Measurements from ENCODE around the gene TMEM79. TPM values are rescaled to one million over a fixed set of nuclear protein-coding genes. Genes with fewer than 3 reads are reported as not detected.

Gene TMEM79, protein sequence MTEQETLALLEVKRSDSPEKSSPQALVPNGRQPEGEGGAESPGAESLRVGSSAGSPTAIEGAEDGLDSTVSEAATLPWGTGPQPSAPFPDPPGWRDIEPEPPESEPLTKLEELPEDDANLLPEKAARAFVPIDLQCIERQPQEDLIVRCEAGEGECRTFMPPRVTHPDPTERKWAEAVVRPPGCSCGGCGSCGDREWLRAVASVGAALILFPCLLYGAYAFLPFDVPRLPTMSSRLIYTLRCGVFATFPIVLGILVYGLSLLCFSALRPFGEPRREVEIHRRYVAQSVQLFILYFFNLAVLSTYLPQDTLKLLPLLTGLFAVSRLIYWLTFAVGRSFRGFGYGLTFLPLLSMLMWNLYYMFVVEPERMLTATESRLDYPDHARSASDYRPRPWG
- 1 to 10 TPM; 3.1 to 8.0 (median 3.8) TPM for polyA plus RNA-seq (ENCODE audit: insufficient read length in 10 of 10)
- long read RNA-seq, donor 1, partial matches to known transcripts = 5 of 5 reads
- long read RNA-seq, donor 1, other reads (novel, unspliced or antisense) = 0 of 5 reads
- long read RNA-seq, donor 2 = 0 reads
- long read RNA-seq, donor 3 = 0 reads
- long read RNA-seq, donor 4, partial matches to known transcripts = 7 of 7 reads
- long read RNA-seq, donor 4, other reads (novel, unspliced or antisense) = 0 of 7 reads
- long read RNA-seq, donor 5, partial matches to known transcripts = 0 of 6 reads
- long read RNA-seq, donor 5, other reads (novel, unspliced or antisense) = 5 of 6 reads
- long read RNA-seq, donor 6, partial matches to known transcripts = 11 of 11 reads
- long read RNA-seq, donor 6, other reads (novel, unspliced or antisense) = 0 of 11 reads
- long read RNA-seq, donor 7, partial matches to known transcripts = 0 of 1 reads
- long read RNA-seq, donor 7, other reads (novel, unspliced or antisense) = 0 of 1 reads
- long read RNA-seq, donor 8 = 0 reads
- long read RNA-seq, donor 9 = 0 reads

DNA sequence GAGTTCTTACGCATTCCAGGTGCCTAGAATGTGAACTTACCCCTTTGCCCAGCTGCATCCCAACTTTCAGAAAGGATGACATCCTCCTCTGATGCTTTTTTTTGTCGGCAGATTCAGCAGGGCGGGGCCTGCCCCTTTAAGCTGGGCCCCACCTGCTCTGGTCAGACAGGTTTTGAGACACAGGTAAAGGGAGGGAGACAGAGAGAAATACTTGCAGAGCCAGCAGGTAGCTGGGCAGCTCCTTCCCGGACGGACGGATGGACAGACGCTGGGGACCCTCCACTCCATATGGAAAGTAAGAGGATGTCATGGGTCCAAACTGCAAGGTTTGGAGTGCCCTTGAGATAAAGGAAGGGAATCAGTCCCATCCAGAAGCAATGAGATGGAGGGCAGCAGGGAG, at the start of gene TMEM79:
TMEM79 (plus strand) TSS at position 214 of the 400 bp plus-strand sequence. CDS start 902 bp downstream, outside the sequence.
- DNase-seq = no peak

DNA sequence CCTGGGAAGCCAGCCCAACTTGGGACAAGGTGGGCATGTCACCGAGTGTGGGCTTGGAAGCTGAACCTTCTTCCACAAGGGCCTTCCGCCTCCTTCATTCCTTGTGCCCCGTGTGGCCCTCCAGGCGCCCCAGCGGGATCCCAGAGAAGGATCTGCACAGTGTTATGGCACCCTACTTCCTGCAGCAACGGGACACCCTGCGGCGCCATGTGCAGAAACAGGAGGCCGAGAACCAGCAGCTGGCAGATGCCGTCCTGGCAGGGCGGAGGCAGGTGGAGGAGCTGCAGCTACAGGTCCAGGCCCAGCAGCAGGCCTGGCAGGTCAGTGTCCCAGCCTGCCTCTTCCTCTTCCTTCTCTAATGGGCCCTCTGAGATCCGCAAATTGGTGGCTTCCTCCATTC, 48.0 kb upstream of the TMEM79 start:
- no peak for DNase-seq

DNA sequence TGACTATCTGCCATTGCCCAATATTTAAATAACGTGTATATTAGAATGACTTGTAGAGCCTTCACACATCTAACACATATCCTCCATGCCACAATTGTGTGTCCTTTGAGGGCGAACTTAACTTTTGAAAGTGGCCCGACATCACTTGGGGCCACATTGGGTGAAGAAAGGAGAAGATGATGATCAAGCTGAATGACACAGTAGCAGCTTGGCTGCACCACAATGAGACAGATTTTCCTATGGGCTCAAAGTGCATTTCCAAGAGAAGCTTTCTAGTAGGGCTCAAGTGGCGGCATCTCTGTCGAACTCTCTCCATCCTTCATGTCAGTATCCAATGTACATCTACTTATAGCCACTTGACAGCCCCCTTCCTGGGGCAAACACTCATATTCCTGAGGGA, 45.9 kb upstream of the TMEM79 start:
- DNase-seq = no peak

DNA sequence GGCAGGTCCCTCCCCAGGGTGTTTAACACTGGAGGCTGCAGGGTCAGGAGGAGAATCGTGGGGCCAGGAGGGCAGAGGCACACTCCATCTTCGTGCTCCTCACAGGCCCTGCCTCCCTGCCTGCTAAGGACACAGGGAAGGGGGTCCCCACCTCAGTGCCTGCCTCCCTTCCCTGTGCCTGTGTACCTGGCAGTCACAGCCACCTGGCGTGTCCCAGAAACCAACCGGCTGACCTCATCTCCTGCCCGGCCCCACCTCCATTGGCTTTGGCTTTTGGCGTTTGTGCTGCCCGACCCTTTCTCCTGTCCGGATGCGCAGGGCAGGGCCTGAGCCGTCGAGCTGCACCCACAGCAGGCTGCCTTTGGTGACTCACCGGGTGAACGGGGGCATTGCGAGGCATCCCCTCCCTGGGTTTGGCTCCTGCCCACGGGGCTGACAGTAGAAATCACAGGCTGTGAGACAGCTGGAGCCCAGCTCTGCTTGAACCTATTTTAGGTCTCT, 42.8 kb upstream of the TMEM79 start:
- no peak for DNase-seq

DNA sequence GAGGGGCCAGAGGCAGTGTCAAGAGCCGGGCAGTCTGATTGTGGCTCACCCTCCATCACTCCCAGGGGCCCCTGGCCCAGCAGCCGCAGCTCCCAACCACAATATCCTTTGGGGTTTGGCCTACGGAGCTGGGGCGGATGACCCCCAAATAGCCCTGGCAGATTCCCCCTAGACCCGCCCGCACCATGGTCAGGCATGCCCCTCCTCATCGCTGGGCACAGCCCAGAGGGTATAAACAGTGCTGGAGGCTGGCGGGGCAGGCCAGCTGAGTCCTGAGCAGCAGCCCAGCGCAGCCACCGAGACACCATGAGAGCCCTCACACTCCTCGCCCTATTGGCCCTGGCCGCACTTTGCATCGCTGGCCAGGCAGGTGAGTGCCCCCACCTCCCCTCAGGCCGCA, 42.2 kb upstream of the TMEM79 start, which contains the start of gene BGLAP:
BGLAP (plus strand) TSS at position 259 of the 400 bp plus-strand sequence; CDS start at position 307, 48 bp downstream.
- no peak for DNase-seq

DNA sequence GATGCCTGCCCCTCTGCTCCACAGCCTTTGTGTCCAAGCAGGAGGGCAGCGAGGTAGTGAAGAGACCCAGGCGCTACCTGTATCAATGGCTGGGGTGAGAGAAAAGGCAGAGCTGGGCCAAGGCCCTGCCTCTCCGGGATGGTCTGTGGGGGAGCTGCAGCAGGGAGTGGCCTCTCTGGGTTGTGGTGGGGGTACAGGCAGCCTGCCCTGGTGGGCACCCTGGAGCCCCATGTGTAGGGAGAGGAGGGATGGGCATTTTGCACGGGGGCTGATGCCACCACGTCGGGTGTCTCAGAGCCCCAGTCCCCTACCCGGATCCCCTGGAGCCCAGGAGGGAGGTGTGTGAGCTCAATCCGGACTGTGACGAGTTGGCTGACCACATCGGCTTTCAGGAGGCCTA, 41.4 kb upstream of the TMEM79 start:
- no peak for DNase-seq

DNA sequence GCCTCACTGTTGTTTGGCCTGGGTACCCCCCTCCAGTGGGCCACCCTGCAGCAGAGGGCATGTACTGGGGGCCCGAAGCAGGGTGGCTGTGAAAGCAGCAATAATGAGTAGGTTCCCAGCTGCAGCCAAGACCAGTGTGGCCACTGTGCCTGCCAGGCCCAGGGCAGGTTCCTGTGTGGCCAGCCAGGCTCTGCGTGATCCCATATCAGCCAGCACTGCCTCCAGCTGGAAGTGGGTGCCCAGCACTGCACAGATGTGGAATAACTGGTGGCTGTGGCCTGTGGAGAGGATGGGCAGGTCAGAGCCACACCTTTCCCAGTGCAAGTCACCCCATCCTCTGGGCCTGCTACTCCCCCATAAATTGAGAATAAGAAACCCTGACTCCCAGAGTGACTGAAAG, 40.0 kb upstream of the TMEM79 start:
- DNase-seq = peak in 1 of 3 donors; percentile 7

DNA sequence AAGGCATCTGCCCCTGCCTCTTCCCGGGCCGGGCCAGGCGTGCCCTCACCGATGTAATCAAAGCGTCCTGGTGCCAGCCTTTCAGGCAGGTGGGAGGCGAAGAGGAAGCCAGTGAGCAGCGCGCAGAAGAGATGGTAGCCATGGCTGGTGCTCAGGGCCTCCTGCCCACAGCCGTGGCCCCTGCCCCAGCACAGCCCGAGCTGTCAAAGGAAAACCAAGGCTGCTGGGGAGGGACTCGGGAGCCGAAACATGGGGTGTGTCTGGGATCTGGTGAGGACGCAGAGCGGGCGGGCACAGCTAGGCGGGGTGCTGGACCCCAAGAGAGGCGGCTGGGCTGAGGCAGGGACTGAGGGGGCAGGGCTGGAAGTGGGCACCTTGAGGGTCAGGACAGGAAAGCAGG, 39.4 kb upstream of the TMEM79 start:
- no peak for DNase-seq

DNA sequence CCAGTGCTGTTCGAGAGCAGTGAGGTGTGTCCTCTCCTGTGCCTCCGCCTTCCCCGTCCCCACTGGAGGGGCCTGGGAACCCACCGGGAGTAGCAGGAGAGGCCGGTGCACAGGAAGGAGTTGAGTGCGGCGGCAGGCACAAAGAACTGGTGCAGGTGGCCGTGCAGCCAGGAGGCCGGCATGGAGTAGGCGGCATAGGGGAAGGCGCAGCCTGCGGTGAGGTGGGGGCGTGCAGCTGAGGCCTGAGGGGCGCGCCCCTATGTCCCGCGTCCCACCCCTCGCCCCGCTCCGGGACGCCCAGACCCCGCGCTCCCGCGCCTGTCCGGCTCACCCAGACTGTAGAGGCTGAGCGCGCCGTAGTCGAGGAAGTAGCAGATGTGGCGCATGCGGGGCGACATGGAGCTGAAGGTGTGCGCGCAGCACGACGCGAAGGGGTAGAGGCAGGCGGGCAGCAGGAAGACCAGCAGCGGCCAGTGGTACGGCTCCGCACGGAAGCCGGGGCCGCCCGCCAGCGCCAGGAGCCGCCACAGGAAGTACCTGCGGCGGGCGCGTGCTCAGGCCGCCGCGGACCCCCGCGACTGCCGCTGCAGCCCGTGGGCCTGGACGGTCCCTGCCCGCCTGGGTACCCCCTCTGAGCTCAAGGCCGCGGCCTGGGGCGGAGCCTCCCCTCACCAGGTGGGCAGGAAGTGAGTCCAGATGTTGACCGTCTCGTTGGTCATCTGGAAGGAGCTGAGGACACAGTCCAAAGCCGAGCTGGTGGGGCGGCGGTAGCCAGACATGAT, 38.5 kb upstream of the TMEM79 start:
- peak in 1 of 3 donors; percentile 69 for DNase-seq

DNA sequence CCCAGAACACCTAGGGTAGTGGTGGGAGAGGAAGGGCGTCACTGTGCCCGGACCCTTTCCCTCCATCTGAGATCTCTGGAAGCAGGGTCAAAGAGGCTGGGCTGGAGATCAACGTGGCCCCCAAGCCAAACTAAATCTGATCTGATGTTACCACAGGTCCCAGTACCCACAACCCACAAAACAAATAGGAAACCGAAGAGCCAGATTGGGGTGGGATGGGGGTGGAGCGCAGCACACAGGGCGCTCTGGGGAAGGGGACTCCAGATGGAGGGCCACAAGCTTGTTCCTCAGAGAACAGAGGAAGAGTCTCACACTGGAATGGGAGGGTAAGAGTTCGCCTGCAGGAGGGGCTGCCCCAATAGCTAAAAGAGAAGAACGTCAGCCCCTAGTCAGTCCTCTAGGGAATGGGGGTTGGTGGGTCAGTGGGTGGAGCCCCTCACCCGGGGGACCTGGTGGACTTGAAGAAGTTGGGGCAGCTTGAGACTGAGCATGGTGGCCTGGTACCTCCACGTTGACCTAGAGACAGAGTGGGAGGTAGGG, 37.8 kb upstream of the TMEM79 start:
- DNase-seq = peak in 1 of 3 donors; percentile 28

DNA sequence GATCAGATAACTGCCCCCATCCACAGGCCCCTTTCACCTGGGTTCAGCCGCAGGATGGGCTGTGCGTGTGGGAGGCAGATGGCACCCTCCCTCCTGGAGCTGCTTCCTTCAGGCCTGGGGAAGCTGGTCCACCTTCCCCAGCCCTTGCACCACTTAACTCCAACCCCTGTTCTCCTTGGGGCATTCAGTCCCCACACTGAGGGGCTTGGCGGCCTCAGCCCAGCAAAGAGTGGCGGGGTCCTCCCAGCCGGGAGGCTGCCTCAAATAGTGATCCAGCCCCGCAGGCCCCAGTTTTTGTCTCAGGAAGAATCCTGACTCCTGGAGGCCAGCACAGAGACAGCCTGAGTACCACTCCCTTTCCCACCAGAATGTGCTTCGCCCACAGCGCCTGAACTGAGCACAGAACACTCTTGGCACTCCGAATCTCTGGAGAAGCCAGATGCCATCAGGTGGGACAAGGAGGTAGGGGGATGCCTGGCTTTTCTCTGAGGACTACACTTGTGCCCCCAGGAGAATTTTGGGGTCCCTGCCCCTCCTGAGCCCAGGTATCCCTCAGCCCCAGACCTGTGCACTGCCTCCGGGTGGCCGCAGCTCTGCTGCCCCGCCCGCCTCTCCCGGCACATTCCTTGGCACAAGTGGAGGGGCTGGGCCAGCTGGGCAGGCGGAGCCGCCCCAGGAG, 37.2 kb upstream of the TMEM79 start:
- DNase-seq = peak in 1 of 3 donors; percentile 49

DNA sequence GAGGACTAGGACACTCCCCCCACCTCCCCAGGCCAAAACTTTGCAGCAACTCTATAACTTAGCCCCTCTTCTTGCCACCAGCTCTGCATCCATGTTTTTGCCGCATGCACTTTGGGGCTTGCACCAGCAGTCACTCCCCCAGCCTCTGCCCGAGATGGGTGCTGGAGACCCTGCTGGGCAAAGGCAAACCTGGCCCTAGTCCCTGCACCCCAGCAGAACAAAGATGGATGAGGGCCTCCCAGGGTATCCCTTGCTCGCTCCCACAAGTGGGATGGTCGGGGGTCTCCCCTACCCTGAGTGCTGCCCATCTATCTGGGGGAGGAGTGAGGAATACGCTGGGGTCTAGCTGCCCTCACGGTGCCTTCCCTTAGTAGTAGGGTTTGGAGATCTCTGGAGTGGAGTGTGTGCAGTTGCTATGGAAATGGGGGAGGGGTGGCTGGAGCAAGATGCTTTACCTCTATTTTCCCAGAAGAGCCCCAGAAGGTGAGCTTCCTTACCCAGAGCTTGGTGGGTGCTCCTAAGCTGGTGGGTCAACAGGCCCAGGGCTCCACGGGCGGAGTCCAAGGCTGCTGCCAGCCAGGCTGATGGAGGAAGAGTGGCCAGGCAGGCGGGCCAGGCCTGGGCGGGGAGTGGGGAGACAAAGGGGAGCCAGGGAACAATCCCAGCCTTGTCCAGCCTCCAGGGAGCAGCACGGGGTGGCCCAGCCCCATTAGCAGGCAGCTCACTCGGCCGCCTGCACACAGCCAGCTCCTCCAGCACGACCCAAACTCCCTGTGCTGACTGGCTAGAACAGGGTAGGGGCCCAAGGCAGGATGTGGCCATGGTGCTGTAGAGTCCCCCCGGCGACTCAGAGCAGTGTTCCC, 36.4 kb upstream of the TMEM79 start, which contains the start of gene PAQR6:
PAQR6 (minus strand) TSS at position 597 of the 863 bp plus-strand sequence. CDS start 1,325 bp downstream, outside the sequence.
- DNase-seq = peak in 1 of 3 donors; percentile 33

DNA sequence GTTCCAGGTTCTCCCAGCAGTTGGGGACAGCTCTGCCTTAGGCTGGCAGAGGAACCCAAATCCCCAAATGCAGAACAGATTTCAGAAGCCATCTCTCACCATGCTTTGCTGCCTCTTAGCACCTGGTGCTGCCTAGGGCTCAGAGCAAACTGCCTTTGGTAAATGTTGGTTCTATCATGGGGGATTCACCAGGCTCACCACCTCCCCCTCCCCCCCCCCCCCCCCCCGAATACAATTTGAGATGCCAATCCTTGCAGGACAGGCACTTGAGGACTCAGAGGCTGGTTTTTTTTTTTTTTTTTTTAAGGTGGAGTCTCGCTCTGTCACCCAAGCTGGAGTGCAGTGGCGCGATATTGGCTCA, 35.8 kb upstream of the TMEM79 start:
- no peak for DNase-seq

DNA sequence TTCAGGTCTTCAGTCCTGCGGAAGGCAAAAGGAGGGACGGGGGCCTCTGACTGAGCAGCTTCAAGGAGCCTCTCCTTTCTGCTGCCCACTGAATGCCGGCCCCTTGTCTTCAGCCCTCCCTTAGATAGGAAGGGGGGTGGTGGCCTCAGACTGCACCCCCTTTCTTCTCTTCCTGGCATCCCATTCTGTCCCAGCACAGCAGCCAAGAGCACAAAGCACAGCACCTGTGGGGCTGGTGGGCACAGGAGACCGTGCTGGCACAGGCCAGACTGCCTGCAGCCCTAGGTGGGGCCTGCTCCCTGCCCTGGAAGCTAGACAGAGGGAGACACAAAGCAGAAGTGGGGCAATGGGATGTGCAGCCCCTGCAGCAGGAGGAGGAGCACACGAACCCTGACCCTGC, 34.5 kb upstream of the TMEM79 start:
- DNase-seq = no peak

DNA sequence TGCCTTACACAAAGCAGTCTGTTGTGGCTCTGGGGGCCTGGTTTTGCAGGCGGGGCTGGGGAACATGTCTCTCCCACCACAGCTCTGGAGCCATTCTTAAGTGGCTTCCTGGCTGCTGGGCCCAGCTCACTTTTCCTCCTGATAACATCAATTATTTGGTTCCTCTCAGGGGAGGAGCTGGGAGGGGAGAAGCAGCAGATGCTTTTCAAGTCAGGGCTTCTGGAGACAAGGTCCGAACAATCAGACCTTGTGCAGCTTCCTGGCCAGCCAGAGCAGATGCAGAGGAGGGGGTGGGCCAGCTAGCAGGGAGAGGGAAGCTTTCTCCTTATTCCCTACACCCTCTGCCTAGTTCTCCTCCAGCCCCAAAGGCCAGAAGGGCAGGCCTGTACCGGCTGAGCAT, 32.6 kb upstream of the TMEM79 start:
- peak in 1 of 3 donors; percentile 23 for DNase-seq

DNA sequence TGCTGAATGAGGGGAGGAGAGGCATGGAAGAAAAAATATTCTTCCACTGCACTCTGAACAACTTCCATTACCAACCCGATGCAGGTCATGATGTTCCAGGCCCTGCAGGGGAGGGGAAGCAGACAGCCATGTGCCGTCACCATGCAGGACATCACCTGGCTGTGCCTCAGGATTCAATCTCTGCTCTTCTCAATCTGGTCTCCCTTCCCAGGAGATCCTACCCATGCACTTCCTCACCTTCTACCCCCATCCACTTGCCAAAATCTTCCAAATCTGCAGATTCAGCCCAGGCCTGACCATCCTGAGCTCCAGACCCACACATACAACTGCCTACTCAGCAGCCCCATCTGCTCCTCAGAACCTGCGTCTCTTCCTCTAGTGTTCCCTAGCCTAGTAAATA, 30.5 kb upstream of the TMEM79 start:
- DNase-seq = no peak

DNA sequence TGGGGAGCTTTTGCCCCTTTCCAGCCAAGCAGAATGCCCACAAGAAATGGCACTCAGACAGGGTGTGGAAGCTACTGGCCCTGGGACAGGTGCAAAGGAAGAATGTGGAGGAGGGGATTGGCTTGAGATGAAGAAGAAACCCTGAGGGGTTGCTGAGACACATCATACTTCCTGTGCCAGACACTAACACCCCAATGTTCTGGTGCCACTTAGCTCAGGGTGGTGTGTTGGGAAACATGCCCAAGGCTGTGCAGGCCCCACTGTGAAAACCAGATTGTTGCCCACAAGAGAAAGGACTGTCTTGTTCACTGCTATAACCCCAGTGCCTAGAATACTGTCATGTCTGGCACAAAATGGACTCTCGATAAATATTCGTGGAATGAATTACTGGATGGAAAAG, 26.4 kb upstream of the TMEM79 start:
- no peak for DNase-seq

DNA sequence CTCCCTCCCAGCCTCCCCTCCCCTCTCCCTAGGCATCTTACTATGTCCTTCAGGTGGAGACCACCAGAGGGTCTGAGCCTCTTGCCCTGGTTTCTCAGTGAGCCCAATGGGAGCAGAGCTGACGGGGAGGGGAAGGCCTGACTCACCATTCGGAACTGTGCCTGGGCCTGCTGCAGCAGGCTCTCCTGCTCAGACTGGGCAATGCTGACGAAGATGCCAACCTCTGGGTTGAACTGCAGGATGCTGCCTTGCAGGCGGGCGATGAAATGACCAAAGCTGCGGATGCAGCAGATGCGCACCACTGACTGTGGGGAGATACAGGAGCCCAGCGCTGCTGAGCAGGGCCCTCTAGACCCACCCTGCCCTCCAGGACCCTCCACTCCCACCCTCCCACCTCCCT, 25.3 kb upstream of the TMEM79 start:
- no peak for DNase-seq

DNA sequence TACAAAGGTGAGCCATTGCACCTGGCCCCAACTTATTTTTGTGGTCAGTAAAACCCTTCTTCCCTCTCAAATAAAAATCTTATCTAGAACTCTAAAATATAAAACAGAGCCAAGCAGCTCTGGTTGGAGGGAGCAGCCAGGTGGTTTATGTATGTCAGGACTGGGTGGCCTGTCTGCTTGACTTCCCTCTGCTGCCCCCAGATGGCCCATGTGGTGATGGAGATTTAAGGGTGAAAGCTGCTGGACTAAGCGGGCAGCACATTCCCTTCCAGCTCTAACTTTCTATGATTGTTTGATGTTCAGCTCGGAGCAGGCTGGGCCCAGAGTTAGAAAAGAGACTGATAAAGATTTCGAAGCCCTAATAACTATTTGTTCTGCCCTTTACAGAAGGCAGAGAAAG, 24.3 kb upstream of the TMEM79 start:
- DNase-seq = no peak

DNA sequence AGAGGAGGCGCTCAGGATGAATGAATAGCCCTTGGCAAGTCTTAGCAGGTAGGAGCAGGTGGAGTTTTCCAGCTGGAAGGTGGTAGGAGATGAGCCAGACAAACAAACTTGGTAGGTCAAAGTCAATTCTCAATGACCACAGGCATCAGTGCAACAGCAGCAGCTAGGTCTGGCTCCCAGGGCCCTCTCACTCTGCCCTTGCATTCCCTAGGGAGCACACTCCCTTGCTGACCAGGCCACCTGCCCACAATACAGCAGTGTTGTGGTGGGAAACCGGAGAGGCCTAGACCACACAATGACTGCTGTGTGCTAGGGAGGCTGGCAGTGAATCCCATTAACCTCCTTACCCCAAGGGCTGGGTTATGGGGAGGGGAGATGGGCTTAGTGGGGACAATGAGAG, 23.2 kb upstream of the TMEM79 start:
- no peak for DNase-seq
